HCT116 (cell line): Measurements from ENCODE around the gene RALGPS2. TPM values are rescaled to one million over a fixed set of nuclear protein-coding genes. Genes with fewer than 3 reads are reported as not detected.

Experiments
- ATAC-seq: fragments of 200-7000 bp; cut with Tn5 transposase; 2 replicates; pipeline ENCODE4 v1.9.1; 2020; ENCODE audit warnings: mild to moderate bottlenecking, moderate library complexity
- BruUV-seq: library from RNA; stranded (reverse); fragments of 400-500 nt; replicated peaks from 2 replicates; lab custom pipeline; 2021; lab: Mats Ljungman, UMichigan
- CTCF ChIA-PET: fragments of 300-600 bp; sonication (Branson Sonifier 250); formaldehyde crosslinking; loops from one replicate; lab custom pipeline; 2021; ENCODE audit warnings: antibody characterized with exemption; lab: Charles Lee
- POLR2A ChIA-PET: fragments of 300-600, 350-600 bp; sonication (Branson Sonifier 250); formaldehyde crosslinking; loops from one replicate; lab custom pipeline; 2021; ENCODE audit warnings: antibody characterized with exemption; lab: Charles Lee
- RAD21 ChIA-PET, 2 experiments: fragments of 300-600 bp; sonication (Branson Sonifier 250); formaldehyde crosslinking; loops; one replicate each; lab custom pipeline; 2023; ENCODE audit warnings: low total read pairs in 2 of 2; ENCODE audit not compliant: uncharacterized antibody in 2 of 2, unreplicated experiment in 2 of 2, low non-redundant PET in 1 of 2; lab: Charles Lee
- DNase-seq: peaks from one replicate; pipeline ENCODE4 v3.0.0-alpha.2; 2010; ENCODE audit warnings: low read depth, low spot score
- H2AFZ ChIP-seq: fragments of 200-600 bp; shearing (Covaris generic), sonication (generic); 2 replicates; pipeline ENCODE4 v1.6.1; 2017; ENCODE audit warnings: low read depth, mixed run types, mixed read lengths, antibody characterized with exemption, low read length; ENCODE audit not compliant: poor library complexity, severe bottlenecking
- H3K27ac ChIP-seq: 2 replicates; pipeline ENCODE4 v1.5.1; 2012; ENCODE audit warnings: low read depth, low read length
- H3K27me3 ChIP-seq: fragments of 200-600 bp; sonication (generic); 2 replicates; pipeline ENCODE4 v1.6.1; 2016; ENCODE audit warnings: mixed run types, low read length, mixed read lengths; ENCODE audit not compliant: insufficient read depth
- H3K36me3 ChIP-seq, 2 experiments: fragments of 200-500 bp in 1 of 2; fragments of 200-600 bp in 1 of 2; sonication (Bioruptor generic) in 1 of 2; sonication (generic) in 1 of 2; 2 replicates each; pipeline versions ENCODE4 v1.5.1 to v1.6.1; 2014 to 2016; ENCODE audit warnings: low read length in 2 of 2, inconsistent platforms in 1 of 2, mixed read lengths in 1 of 2, mixed run types in 1 of 2; ENCODE audit not compliant: insufficient read depth in 2 of 2, control insufficient read depth in 1 of 2
- H3K4me1 ChIP-seq, 2 experiments: fragments of 200-600 bp in 1 of 2; sonication (generic) in 1 of 2; 2 replicates each; pipeline versions ENCODE4 v1.5.1 to v1.6.1; 2012 to 2017; ENCODE audit warnings: low read length in 2 of 2, inconsistent platforms in 1 of 2, mild to moderate bottlenecking in 1 of 2, mixed read lengths in 1 of 2, mixed run types in 1 of 2, moderate library complexity in 1 of 2; ENCODE audit not compliant: insufficient read depth in 2 of 2, control insufficient read depth in 1 of 2
- H3K4me2 ChIP-seq: fragments of 200-600 bp; sonication (generic); 2 replicates; pipeline ENCODE4 v1.6.1; 2017; ENCODE audit warnings: mixed run types, low read length, mixed read lengths
- H3K4me3 ChIP-seq, 2 experiments: fragments of 200-600 bp in 1 of 2; sonication (generic) in 1 of 2; replicated peaks in 1 of 2; 2 replicates each; pipeline ENCODE4 v1.5.1; 2011 to 2016; ENCODE audit warnings: low read length in 2 of 2, control low read depth in 1 of 2, low read depth in 1 of 2, mild to moderate bottlenecking in 1 of 2, mixed read lengths in 1 of 2, mixed run types in 1 of 2
- H3K79me2 ChIP-seq: fragments of 200-600 bp; sonication (generic); 2 replicates; pipeline ENCODE4 v1.6.1; 2017; ENCODE audit warnings: mild to moderate bottlenecking, mixed run types, low read length, moderate library complexity, mixed read lengths; ENCODE audit not compliant: insufficient read depth
- H3K9ac ChIP-seq: fragments of 200-600 bp; sonication (generic); 2 replicates; pipeline ENCODE4 v1.6.1; 2016; ENCODE audit warnings: low read length, mixed read lengths
- H3K9me2 ChIP-seq: fragments of 200-600 bp; sonication (generic), shearing (Covaris generic); 2 replicates; pipeline ENCODE4 v1.6.1; 2017; ENCODE audit warnings: mixed run types, mild to moderate bottlenecking, moderate library complexity; ENCODE audit not compliant: insufficient read depth
- H3K9me3 ChIP-seq, 2 experiments: fragments of 200-500 bp in 1 of 2; fragments of 200-600 bp in 1 of 2; sonication (Bioruptor generic) in 1 of 2; sonication (generic) in 1 of 2; 2 replicates each; pipeline ENCODE4 v1.6.1; 2014 to 2017; ENCODE audit warnings: low read length in 2 of 2, mixed read lengths in 2 of 2, inconsistent platforms in 1 of 2, low read depth in 1 of 2, mild to moderate bottlenecking in 1 of 2, mixed run types in 1 of 2, moderate library complexity in 1 of 2; ENCODE audit not compliant: control insufficient read depth in 1 of 2, insufficient read depth in 1 of 2
- H4K20me1 ChIP-seq: fragments of 200-600 bp; sonication (generic), shearing (Covaris generic); 2 replicates; pipeline ENCODE4 v1.6.1; 2017; ENCODE audit warnings: mixed run types, mild to moderate bottlenecking, moderate library complexity; ENCODE audit not compliant: insufficient read depth
- CBX3 ChIP-seq: IDR thresholded peaks from 2 replicates; pipeline ENCODE4 v1.6.1; 2012; ENCODE audit warnings: low read depth
- EZH2 ChIP-seq: fragments of 200-600 bp; sonication (generic); IDR thresholded peaks from 2 replicates; pipeline ENCODE4 v1.6.1; 2017; ENCODE audit warnings: antibody characterized with exemption, mixed run types
- EZH2phosphoT487 ChIP-seq: fragments of 200-600 bp; IDR thresholded peaks from 2 replicates; pipeline ENCODE4 v1.6.1; 2018; ENCODE audit warnings: antibody characterized with exemption, borderline replicate concordance
- FOSL1 ChIP-seq: IDR thresholded peaks from 2 replicates; pipeline ENCODE4 v1.6.1; 2012; ENCODE audit warnings: low read depth
- JUND ChIP-seq: IDR thresholded peaks from 2 replicates; pipeline ENCODE4 v1.6.1; 2012
- MAX ChIP-seq: IDR thresholded peaks from 2 replicates; pipeline ENCODE4 v1.6.1; 2012
- POLR2A ChIP-seq: IDR thresholded peaks from 2 replicates; pipeline ENCODE4 v1.7.0; 2011; ENCODE audit warnings: borderline replicate concordance; ENCODE audit not compliant: insufficient read depth, insufficient read length; ENCODE audit errors: extremely low read depth
- POLR2AphosphoS5 ChIP-seq: IDR thresholded peaks from 2 replicates; pipeline ENCODE4 v1.6.1; 2011; ENCODE audit warnings: mild to moderate bottlenecking, low read depth, low read length, moderate library complexity
- RAD21 ChIP-seq: IDR thresholded peaks from 2 replicates; pipeline ENCODE4 v1.6.1; 2012; ENCODE audit warnings: low read depth, mild to moderate bottlenecking
- REST ChIP-seq: IDR thresholded peaks from 2 replicates; pipeline ENCODE4 v1.6.1; 2012; ENCODE audit warnings: low read depth
- SRF ChIP-seq: IDR thresholded peaks from 2 replicates; pipeline ENCODE4 v1.6.1; 2012; ENCODE audit warnings: low read depth
- TCF7L2 ChIP-seq: IDR thresholded peaks from 2 replicates; pipeline ENCODE4 v1.7.0; 2011; ENCODE audit warnings: borderline replicate concordance, inconsistent platforms; ENCODE audit not compliant: insufficient read depth, insufficient read length; ENCODE audit errors: extremely low read depth
- YY1 ChIP-seq: IDR thresholded peaks from 2 replicates; pipeline ENCODE4 v1.6.1; 2011; ENCODE audit warnings: low read length, low read depth, moderate library complexity, mild to moderate bottlenecking; ENCODE audit not compliant: insufficient replicate concordance; ENCODE audit errors: extremely low read depth
- ZFX ChIP-seq: fragments of 450-650 bp; IDR thresholded peaks from 2 replicates; pipeline ENCODE4 v1.6.1; 2017
- ZNF274 ChIP-seq: fragments of 200-500 bp; sonication (Bioruptor generic); IDR thresholded peaks from 2 replicates; pipeline ENCODE4 v1.6.1; 2014; ENCODE audit warnings: mild to moderate bottlenecking, low read depth, low read length, inconsistent platforms
- intact Hi-C: fragments of 100-400 bp; cut with micrococcal nuclease; formaldehyde crosslinking; loops from 2 replicates; pipeline ENCODE4 v1.10.0; 2022
- total RNA-seq: library from RNA; stranded (reverse); gene quantifications from one replicate; pipeline ENCODE4 v1.2.1, GENCODE V29; 2021; ENCODE audit not compliant: unreplicated experiment
- TF ChIP-seq, protein P1 (sequence below): IDR thresholded peaks from 2 replicates; pipeline ENCODE4 v1.6.1; 2012

RALGPS2 gene
- total RNA-seq, 1 experiment from 2014 or later: 25.6 TPM

- ChIA-PET POLR2A (no interaction called here), RAD21 (no interaction called here), CTCF (no interaction called here)
- no peak for DNase-seq
- Histone ChIP-seq H3K27me3 (no peaks in the 10 kb centered on the region), H3K79me2 (no peaks in the 10 kb centered on the region), H4K20me1 (no peaks in the 10 kb centered on the region), H3K4me1 (peaks cover 6 to 11% of the 10 kb centered on the region in 2 experiments), H2AFZ (no peak overlapping the region), H3K36me3 (no peaks in the 10 kb centered on the region), H3K9me3 (no peaks in the 10 kb centered on the region), H3K4me3 (no peak overlapping the region), H3K9me2 (peaks cover 3% of the 10 kb centered on the region; the same call in 1 of the 2 replicates), H3K27ac (no peak overlapping the region), H3K9ac (no peak overlapping the region), H3K4me2 (no peak overlapping the region)
- TF ChIP-seq RAD21: no peak
- TF ChIP-seq JUND: no peak
- no peak for TF ChIP-seq ZFX
- no peak for TF ChIP-seq ZNF274
- no peak for TF ChIP-seq SRF
- TF ChIP-seq YY1: no peak
- no peak for TF ChIP-seq CBX3
- no peak for TF ChIP-seq MAX
- TF ChIP-seq, protein P1, sequence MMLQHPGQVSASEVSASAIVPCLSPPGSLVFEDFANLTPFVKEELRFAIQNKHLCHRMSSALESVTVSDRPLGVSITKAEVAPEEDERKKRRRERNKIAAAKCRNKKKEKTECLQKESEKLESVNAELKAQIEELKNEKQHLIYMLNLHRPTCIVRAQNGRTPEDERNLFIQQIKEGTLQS: no peak
- TF ChIP-seq TCF7L2: no peak
- TF ChIP-seq EZH2: no peak
- TF ChIP-seq FOSL1: no peak
- TF ChIP-seq EZH2phosphoT487: no peak
- no peak for TF ChIP-seq REST
- TF ChIP-seq POLR2AphosphoS5: no peak
- no peak for TF ChIP-seq POLR2A
- intact Hi-C loops: no loop called here
- ATAC-seq: no peak
- no TSS peak for BruUV-seq
These were observed 34.5 kb upstream of the RALGPS2 start for GRCh38 chr1:178690496-178690895.
